Measurements from ENCODE around the gene YJU2. TPM values are rescaled to one million over a fixed set of nuclear protein-coding genes. Genes with fewer than 3 reads are reported as not detected.
A peak's percentile ranks its signal among the peaks of the same experiment; 100 is the strongest.
"Not testable (repeated sequence)": the region's sequence is repeated elsewhere in the genome, so short reads cannot be mapped to it uniquely, and the experiment has no call there.

Gene YJU2
- total RNA-seq, 1 experiment from 2014 or later = 28.1 TPM

GRCh38 chr19:4238831-4239230 lies 8.0 kb upstream of the YJU2 start:
- DNase-seq (ENCODE audit: unreplicated experiment) = no peak
- H3K27me3 Mint-ChIP-seq (ENCODE audit: insufficient read depth, unreplicated experiment) = no peaks in the 10 kb centered on the region
- no peaks in the 10 kb centered on the region for H3K4me1 Mint-ChIP-seq (ENCODE audit: insufficient read depth, unreplicated experiment)
- H3K9me3 Mint-ChIP-seq (ENCODE audit: unreplicated experiment) = no peaks in the 10 kb centered on the region
- ChIA-PET POLR2A (no interaction called here), CTCF (interaction anchor here (0.9 kb wide), 1 partner anchor 37 kb away, joined by 4 read pairs; no protein-coding TSS in a partner anchor)
- no peak overlapping the region for H3K27ac Mint-ChIP-seq (ENCODE audit: low read depth, unreplicated experiment)
- H3K36me3 Mint-ChIP-seq (ENCODE audit: insufficient read depth, unreplicated experiment) = no peaks in the 10 kb centered on the region
- TF ChIP-seq CTCF (IDR thresholded peaks at IDR 0.05; ENCODE audit: unreplicated experiment) = no peak
- no TSS peak for BruUV-seq (replicated peaks)
- no peak overlapping the region for H3K4me3 Mint-ChIP-seq (ENCODE audit: unreplicated experiment)
- intact Hi-C loops (cut with micrococcal nuclease) = no loop called here

- no peak for TF ChIP-seq CTCF (IDR thresholded peaks at IDR 0.05; ENCODE audit: unreplicated experiment)
- POLR2A ChIA-PET = no interaction called here
Measured at GRCh38 chr19:4241824-4242430, 5.0 kb upstream of the YJU2 start.

GRCh38 chr19:4245938-4246337 lies 942 bp upstream of the YJU2 start:
- Mint-ChIP-seq H3K4me3 (ENCODE audit: unreplicated experiment) (peak overlapping the region; percentile 44), H3K36me3 (ENCODE audit: insufficient read depth, unreplicated experiment) (peaks cover 26% of the 10 kb centered on the region)
- DNase-seq (ENCODE audit: unreplicated experiment); H3K27me3 Mint-ChIP-seq (ENCODE audit: insufficient read depth, unreplicated experiment); H3K4me1 Mint-ChIP-seq (ENCODE audit: insufficient read depth, unreplicated experiment); POLR2A ChIA-PET; CTCF ChIA-PET; intact Hi-C loops (cut with micrococcal nuclease); BruUV-seq (replicated peaks); H3K27ac Mint-ChIP-seq (ENCODE audit: low read depth, unreplicated experiment); H3K9me3 Mint-ChIP-seq (ENCODE audit: unreplicated experiment): not testable (repeated sequence)

More at GRCh38 chr19:4241824-4242430, 5.0 kb upstream of the YJU2 start:
- no peak for DNase-seq (ENCODE audit: unreplicated experiment)
- intact Hi-C loops (cut with micrococcal nuclease) = no loop called here
- no peak overlapping the region for H3K27ac Mint-ChIP-seq (ENCODE audit: low read depth, unreplicated experiment)
- H3K4me3 Mint-ChIP-seq (ENCODE audit: unreplicated experiment) = no peak overlapping the region
- H3K4me1 Mint-ChIP-seq (ENCODE audit: insufficient read depth, unreplicated experiment) = no peaks in the 10 kb centered on the region
- CTCF ChIA-PET = interaction anchor here (0.6 to 0.9 kb wide), 2 partner anchors 9 to 143 kb away, joined by 3 to 5 read pairs; no protein-coding TSS in a partner anchor
- BruUV-seq (replicated peaks) = no TSS peak
- H3K27me3 Mint-ChIP-seq (ENCODE audit: insufficient read depth, unreplicated experiment) = no peaks in the 10 kb centered on the region
- no peaks in the 10 kb centered on the region for H3K36me3 Mint-ChIP-seq (ENCODE audit: insufficient read depth, unreplicated experiment)
- no peaks in the 10 kb centered on the region for H3K9me3 Mint-ChIP-seq (ENCODE audit: unreplicated experiment)

GRCh38 chr19:4256563-4256962 lies 9.7 kb downstream of the YJU2 start:
- DNase-seq (ENCODE audit: unreplicated experiment) = no peak
- no peak overlapping the region for H3K4me3 Mint-ChIP-seq (ENCODE audit: unreplicated experiment)
- peaks cover 99% of the 10 kb centered on the region for H3K36me3 Mint-ChIP-seq (ENCODE audit: insufficient read depth, unreplicated experiment)
- intact Hi-C loops (cut with micrococcal nuclease) = no loop called here
- BruUV-seq (replicated peaks) = no TSS peak
- POLR2A ChIA-PET = no interaction called here
- CTCF ChIA-PET = interaction anchor here (0.9 to 2.7 kb wide), 3 partner anchors 10 to 15 kb away, joined by 3 to 9 read pairs (median 4); no protein-coding TSS in a partner anchor
- no peak for TF ChIP-seq CTCF (IDR thresholded peaks at IDR 0.05; ENCODE audit: unreplicated experiment)
- H3K27me3 Mint-ChIP-seq (ENCODE audit: insufficient read depth, unreplicated experiment) = no peaks in the 10 kb centered on the region
- peaks cover 9% of the 10 kb centered on the region for H3K9me3 Mint-ChIP-seq (ENCODE audit: unreplicated experiment)
- H3K4me1 Mint-ChIP-seq (ENCODE audit: insufficient read depth, unreplicated experiment) = no peaks in the 10 kb centered on the region
- H3K27ac Mint-ChIP-seq (ENCODE audit: low read depth, unreplicated experiment) = no peak overlapping the region
